Cardiac muscle cell (in vitro differentiated cells and primary cell): ENCODE data around the gene XPO4. TPM values are rescaled to one million over a fixed set of nuclear protein-coding genes. Genes with fewer than 3 reads are reported as not detected.

Experiments used
- DNase-seq, 2 donors: peaks; one replicate each; pipeline versions ENCODE4 v3.0.0 to v3.0.0-alpha.2; 2010 to 2017; ENCODE audit warnings: low read depth in 1 of 2, low spot score in 1 of 2
- H3K27ac ChIP-seq: fragments of 200-600 bp; sonication (generic); 2 replicates; pipeline ENCODE4 v1.5.1; 2016
- H3K27me3 ChIP-seq: fragments of 200-600 bp; sonication (generic); 2 replicates; pipeline ENCODE4 v1.6.0; 2016; ENCODE audit warnings: control low read depth
- H3K36me3 ChIP-seq: fragments of 200-600 bp; sonication (generic); 2 replicates; pipeline ENCODE4 v1.5.1; 2016; ENCODE audit warnings: control low read depth
- H3K4me1 ChIP-seq: fragments of 200-600 bp; sonication (generic); 2 replicates; pipeline ENCODE4 v1.8.1; 2017; ENCODE audit warnings: low read depth, mild to moderate bottlenecking, mixed run types
- H3K4me3 ChIP-seq: fragments of 200-600 bp; sonication (generic); 2 replicates; pipeline ENCODE4 v1.5.1; 2016; ENCODE audit warnings: mild to moderate bottlenecking
- H3K9me3 ChIP-seq: fragments of 200-600 bp; sonication (generic); 2 replicates; pipeline ENCODE4 v1.5.1; 2017; ENCODE audit warnings: low read depth, mild to moderate bottlenecking, control low read depth
- polyA plus RNA-seq: library from polyadenylated mRNA; unstranded; fragments of >200 nt; fragmentation: Nextera tagmentation; extraction: Ambion mirVana; gene quantifications from 2 replicates; pipeline ENCODE4 v1.2.1, GENCODE V29; 2016
- total RNA-seq: library from RNA; depleted of rRNA; stranded (reverse); fragments of >200 nt; gene quantifications from 2 replicates; pipeline ENCODE4 v1.2.3, GENCODE V29; 2016
- TF ChIP-seq, protein P1 (sequence below): IDR thresholded peaks from 2 replicates; pipeline ENCODE4 v1.5.1; 2012; ENCODE audit warnings: low read depth, mild to moderate bottlenecking, low read length

XPO4 gene
- total and polyA plus RNA-seq, 2 experiments from 2014 or later, result 51.8 to 177 TPM

DNA sequence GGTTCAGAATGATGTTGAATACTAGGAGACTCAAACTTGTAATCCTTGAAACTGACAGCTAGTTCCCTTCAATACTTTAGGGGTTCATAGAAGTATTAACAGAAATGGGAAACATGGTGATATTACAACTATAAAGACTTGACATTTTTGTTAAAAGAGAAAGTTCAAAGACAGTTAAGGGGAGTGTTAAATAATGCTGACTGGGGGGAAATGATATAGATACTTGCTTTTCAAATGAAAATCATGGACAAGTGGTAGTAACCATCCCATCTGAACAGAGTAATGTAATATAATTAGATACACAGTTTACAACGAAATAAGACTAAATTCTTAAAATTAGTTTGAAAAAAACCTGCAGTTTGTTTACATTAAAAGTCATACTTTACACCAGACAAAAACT lies 122.2 kb downstream of the XPO4 start:
- TF ChIP-seq, protein P1, sequence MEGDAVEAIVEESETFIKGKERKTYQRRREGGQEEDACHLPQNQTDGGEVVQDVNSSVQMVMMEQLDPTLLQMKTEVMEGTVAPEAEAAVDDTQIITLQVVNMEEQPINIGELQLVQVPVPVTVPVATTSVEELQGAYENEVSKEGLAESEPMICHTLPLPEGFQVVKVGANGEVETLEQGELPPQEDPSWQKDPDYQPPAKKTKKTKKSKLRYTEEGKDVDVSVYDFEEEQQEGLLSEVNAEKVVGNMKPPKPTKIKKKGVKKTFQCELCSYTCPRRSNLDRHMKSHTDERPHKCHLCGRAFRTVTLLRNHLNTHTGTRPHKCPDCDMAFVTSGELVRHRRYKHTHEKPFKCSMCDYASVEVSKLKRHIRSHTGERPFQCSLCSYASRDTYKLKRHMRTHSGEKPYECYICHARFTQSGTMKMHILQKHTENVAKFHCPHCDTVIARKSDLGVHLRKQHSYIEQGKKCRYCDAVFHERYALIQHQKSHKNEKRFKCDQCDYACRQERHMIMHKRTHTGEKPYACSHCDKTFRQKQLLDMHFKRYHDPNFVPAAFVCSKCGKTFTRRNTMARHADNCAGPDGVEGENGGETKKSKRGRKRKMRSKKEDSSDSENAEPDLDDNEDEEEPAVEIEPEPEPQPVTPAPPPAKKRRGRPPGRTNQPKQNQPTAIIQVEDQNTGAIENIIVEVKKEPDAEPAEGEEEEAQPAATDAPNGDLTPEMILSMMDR, result no peak
- Histone ChIP-seq H3K4me3 (no peak overlapping the region), H3K27me3 (no peaks in the 10 kb centered on the region), H3K4me1 (no peaks in the 10 kb centered on the region), H3K27ac (peak overlapping the region; percentile 53), H3K36me3 (peaks cover 61% of the 10 kb centered on the region), H3K9me3 (no peaks in the 10 kb centered on the region)
- DNase-seq, result no peak

DNA sequence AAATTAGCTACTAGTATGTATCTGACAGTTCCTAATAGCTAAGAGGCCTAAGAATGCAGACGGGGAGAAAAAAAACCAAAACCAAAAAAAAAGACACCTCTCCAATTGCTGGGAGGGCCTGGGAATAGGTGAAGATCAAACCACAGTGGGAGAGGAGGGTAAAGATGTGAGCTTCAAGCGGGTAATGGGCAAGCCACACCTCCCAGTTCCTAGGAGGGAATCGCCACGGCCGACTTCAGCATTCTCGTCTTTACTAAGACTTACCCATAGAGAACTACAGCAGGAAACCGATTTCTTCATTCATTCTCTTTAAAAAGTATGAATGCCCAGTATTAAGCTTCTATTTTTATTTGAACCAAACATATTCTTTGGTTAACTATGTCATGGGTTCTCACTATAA lies 123.1 kb downstream of the XPO4 start:
- Histone ChIP-seq H3K9me3 (no peaks in the 10 kb centered on the region), H3K27me3 (no peaks in the 10 kb centered on the region), H3K27ac (peak overlapping the region; percentile 19), H3K36me3 (peaks cover 52% of the 10 kb centered on the region), H3K4me3 (no peak overlapping the region), H3K4me1 (no peaks in the 10 kb centered on the region)
- no peak for DNase-seq
- TF ChIP-seq, protein P1, result no peak

DNA sequence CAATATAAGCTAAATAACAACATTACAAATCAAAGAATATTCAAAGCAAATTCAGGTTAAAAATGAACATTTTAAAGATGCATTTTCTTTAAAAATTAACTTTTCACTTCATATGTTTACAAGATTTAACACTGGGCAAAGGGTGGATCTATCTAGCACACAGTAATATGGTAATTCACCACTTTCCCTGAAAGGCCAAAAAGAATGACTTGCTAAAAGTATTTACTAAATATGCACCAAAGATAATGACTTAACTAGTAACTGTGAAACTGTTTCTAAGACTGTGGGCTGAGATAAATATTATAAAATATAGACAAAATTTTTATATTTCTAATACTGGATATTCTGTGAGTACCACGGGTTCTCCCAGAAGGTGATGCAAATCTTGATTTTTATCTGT lies 124.2 kb downstream of the XPO4 start:
- no peak for DNase-seq
- TF ChIP-seq, protein P1, result no peak
- Histone ChIP-seq H3K4me1 (no peaks in the 10 kb centered on the region), H3K4me3 (no peak overlapping the region), H3K27me3 (no peaks in the 10 kb centered on the region), H3K36me3 (peaks cover 45% of the 10 kb centered on the region), H3K9me3 (no peaks in the 10 kb centered on the region), H3K27ac (peak overlapping the region; percentile 74)

DNA sequence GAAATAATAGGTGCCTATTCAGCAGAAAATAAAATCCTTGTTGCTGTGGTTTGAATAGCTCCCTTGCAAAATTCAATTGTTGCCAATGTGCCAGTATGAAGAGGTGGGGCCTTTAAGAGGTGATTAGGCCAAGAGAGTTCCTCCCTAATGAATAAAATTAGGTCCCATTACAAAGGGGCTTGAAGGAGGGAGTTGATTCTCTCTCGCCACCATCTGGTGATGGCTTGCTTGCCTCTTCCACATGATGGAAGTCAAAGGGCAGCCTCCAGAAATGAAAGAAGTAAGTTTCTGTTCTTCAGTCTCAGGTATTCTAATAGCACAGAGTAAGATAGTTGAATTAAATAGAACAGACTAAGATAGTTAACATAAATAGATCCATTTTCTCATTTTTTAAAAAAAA lies 125.8 kb downstream of the XPO4 start:
- Histone ChIP-seq H3K27ac (peak overlapping the region; percentile 74), H3K9me3 (no peaks in the 10 kb centered on the region), H3K27me3 (no peaks in the 10 kb centered on the region), H3K36me3 (peaks cover 30% of the 10 kb centered on the region), H3K4me3 (no peak overlapping the region), H3K4me1 (peaks cover 6% of the 10 kb centered on the region)
- TF ChIP-seq, protein P1, result no peak
- no peak for DNase-seq

DNA sequence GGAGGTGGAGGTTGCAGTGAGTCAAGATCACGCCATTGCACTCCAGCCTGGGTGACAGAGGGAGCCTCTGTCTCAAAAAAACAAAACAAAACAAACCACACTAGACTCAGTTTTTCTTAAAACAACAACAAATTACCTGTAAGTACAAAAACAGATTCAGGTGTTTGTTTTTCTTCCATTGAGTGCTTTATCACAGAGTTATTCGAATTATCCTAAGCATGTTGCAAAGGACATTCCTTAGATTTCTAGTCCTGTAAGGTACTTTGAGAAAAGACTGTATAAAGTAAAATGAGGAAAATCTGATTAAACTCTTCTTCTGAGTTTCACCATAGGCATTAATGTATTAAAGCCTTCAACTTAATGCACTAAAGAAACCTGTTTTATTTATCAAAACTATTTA lies 126.6 kb downstream of the XPO4 start:
- no peaks in the 10 kb centered on the region for H3K9me3 ChIP-seq
- DNase-seq, result no peak
- peaks cover 22% of the 10 kb centered on the region for H3K36me3 ChIP-seq
- H3K4me3 ChIP-seq, result no peak overlapping the region
- TF ChIP-seq, protein P1, result no peak
- H3K27ac ChIP-seq, result peak overlapping the region; percentile 86
- peaks cover 6% of the 10 kb centered on the region for H3K4me1 ChIP-seq
- no peaks in the 10 kb centered on the region for H3K27me3 ChIP-seq

DNA sequence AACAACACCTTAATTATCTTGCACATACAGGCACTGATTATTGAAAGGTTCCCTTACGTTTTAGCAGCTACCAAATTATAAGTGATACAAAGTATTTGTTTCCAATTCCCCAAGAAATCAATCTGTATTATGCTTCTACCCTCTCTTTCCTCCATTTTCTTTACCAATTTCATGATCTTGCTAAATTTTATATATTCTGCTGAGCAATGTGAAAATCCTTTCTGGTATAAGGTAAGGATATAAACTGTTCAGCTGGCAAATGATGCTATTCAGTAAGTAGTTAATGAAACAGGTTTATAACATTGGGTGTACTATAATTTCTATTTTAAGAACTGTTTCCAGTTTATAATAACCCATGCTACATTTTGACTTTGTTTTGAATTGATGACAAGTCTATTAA lies 127.8 kb downstream of the XPO4 start:
- Histone ChIP-seq H3K4me3 (no peak overlapping the region), H3K36me3 (peaks cover 10% of the 10 kb centered on the region), H3K9me3 (no peaks in the 10 kb centered on the region), H3K4me1 (peaks cover 6% of the 10 kb centered on the region), H3K27ac (peak overlapping the region; percentile 86), H3K27me3 (no peaks in the 10 kb centered on the region)
- DNase-seq, result no peak
- TF ChIP-seq, protein P1, result no peak
